HG02943 (cell line): ENCODE data around the gene IRF8.
A peak's percentile ranks its signal among the peaks of the same experiment; 100 is the strongest.
"Not testable (repeated sequence)": the region's sequence is repeated elsewhere in the genome, so short reads cannot be mapped to it uniquely, and the experiment has no call there.

Experiments used
- ATAC-seq: cut with Tn5 transposase; IDR thresholded peaks from one replicate; pipeline ENCODE4 v1.9.1; 2021; ENCODE audit warnings: mild to moderate bottlenecking, low read depth, moderate library complexity; ENCODE audit not compliant: unreplicated experiment

The IRF8 gene

GRCh38 chr16:85929259-85929721, 30.3 kb downstream of the IRF8 start:
- no peak for ATAC-seq

- ATAC-seq = no peak
Observed at GRCh38 chr16:85930301-85930700, 31.3 kb downstream of the IRF8 start.

GRCh38 chr16:85931596-85932402, 32.8 kb downstream of the IRF8 start:
- ATAC-seq = no peak

GRCh38 chr16:85934210-85934609, 35.2 kb downstream of the IRF8 start:
- no peak for ATAC-seq

GRCh38 chr16:85935391-85935973, 36.5 kb downstream of the IRF8 start:
- no peak for ATAC-seq

GRCh38 chr16:85935974-85936760, 37.2 kb downstream of the IRF8 start:
- ATAC-seq = peak; percentile 77

- ATAC-seq = no peak
Observed at GRCh38 chr16:85936816-85937215, 37.9 kb downstream of the IRF8 start.

- no peak for ATAC-seq
Observed at GRCh38 chr16:85940214-85940613, 41.3 kb downstream of the IRF8 start.

GRCh38 chr16:85941863-85942644, 43.1 kb downstream of the IRF8 start:
- no peak for ATAC-seq

GRCh38 chr16:85942659-85943058, 43.7 kb downstream of the IRF8 start:
- not testable (repeated sequence) for ATAC-seq

GRCh38 chr16:85943711-85944110, 44.7 kb downstream of the IRF8 start:
- no peak for ATAC-seq

- no peak for ATAC-seq
Observed at GRCh38 chr16:85944572-85945423, 45.8 kb downstream of the IRF8 start.

GRCh38 chr16:85945424-85945751, 46.4 kb downstream of the IRF8 start:
- no peak for ATAC-seq

- no peak for ATAC-seq
Observed at GRCh38 chr16:85946541-85947124, 47.7 kb downstream of the IRF8 start.

GRCh38 chr16:85947230-85948137, 48.5 kb downstream of the IRF8 start:
- ATAC-seq = peak; percentile 56

GRCh38 chr16:85948138-85948509, 49.2 kb downstream of the IRF8 start:
- ATAC-seq = peak; percentile 36

GRCh38 chr16:85948616-85949265, 49.8 kb downstream of the IRF8 start:
- ATAC-seq = no peak
